Measurements from ENCODE around the gene ATP7A.

Gene ATP7A

DNA sequence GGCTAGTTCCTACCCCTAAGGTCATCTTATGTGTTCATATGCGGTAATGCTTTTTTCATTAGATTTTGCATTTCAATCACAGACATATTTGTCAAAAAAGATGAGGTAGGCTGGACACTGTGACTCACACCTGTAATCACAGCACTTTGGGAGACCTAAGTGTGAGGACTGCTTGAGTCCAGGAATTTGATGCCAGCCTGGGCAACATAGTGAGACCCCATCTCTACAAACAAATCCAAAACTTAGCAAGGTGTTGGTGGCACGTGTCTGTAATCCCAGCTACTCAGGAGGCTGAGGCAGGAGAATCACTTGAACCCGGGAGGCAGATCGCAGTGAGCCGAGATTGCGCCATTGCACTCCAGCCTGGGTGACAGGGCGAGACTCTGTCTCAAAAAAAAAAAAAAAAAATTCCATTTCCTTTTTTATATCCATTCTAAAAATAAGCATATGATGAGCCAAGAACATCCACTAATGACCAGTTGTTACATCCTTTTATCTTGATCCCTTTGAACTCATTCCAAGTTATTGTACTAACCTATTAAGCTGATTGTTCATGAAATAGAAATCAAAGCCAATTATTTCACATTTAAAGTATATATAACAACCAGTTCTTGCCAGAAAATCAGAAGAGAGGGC is 35.5 kb downstream of the ATP7A start:
- no peak for DNase-seq (ENCODE audit: low read depth)

DNA sequence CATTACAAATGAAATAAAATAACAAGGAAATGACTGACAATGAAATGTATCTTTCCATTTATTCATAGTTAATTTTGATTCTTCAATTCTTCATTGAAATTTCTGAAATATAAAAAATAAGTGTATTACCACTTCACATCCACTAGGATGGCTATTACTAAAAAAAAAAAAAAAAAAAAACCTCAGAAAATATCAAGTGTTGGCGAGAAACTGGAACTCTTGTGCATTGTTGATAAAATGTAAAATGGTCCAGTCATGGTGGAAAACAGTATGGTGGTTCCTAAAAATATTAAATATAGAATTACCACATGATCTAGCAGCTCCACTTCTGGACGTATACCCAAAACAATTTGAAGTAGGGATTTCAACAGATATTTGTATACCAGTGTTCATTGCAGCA is 36.1 kb downstream of the ATP7A start:
- no peak for DNase-seq (ENCODE audit: low read depth)

DNA sequence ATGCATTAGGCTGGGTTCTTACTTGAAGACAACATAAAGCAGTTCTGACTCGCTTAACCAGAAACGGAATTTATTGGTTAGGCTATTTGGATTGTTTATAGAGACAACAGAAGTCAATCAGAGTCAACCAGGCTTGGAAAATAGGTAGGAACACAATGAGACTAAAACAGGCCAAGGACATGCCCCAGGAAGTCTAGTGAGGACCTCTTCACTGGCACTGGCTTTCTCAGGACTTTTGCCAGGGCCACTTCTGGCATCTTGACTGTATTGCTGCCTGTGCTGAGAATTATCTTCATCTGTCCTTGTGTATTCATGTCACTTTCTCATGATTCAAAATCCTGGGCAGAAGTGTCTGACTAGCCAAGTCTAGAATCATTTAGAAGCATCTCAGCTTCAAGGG is 39.3 kb downstream of the ATP7A start:
- DNase-seq (ENCODE audit: low read depth), result no peak

DNA sequence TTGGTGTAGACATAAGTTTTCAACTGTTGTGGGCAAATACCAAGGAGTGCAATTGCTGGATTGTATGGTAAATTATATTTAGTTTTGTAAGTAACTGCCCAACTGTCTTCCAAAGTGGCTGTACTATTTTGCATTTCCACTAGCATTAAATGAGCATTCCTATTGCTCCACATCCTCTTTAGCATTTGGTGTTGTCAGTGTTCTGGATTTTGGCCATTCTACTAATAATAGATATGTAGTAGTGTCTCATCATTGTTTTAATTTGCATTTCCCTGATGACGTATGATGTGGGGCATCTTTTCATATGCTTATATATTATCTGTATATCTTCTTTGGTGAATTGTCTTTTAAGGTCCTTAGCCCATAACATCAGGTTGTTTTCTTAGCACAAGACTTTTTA is 41.7 kb downstream of the ATP7A start:
- DNase-seq (ENCODE audit: low read depth), result no peak

DNA sequence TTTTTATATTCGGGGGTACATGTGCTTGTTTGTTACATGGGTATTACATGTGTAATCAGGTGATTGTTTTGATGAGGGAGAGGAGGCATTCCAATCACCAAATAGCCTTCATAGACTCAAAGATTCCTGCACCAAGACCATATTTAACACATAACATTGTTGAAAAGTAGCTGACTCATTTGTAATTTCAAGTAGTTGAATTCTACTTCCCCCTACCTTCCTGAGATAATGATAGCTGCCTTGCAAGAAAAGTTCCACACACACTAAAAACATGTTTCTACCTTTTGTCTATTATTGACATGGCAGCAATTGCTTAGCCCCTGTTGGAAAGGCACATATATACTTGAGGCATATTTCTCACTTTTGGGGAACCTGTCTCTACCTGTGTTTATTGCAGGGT is 42.8 kb downstream of the ATP7A start:
- no peak for DNase-seq (ENCODE audit: low read depth)

DNA sequence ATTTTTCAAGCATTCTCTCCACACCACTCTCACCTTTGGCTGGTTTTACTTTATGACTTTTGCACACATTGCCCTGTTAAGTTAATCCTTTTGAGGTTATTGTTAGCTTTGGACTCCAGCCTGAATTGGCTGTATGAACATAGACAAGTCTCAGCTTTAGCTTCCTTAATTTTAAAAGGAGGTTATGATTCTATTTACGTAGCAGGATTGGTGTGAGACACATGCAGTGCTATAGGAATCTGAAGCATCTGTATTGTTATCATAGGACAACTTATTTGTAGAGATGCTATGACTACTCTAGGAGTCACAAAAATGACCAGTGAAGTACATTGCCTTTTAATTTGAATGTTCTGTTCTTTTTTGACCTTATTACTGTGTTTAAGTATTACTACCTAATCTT is 43.2 kb downstream of the ATP7A start:
- no peak for DNase-seq (ENCODE audit: low read depth)

DNA sequence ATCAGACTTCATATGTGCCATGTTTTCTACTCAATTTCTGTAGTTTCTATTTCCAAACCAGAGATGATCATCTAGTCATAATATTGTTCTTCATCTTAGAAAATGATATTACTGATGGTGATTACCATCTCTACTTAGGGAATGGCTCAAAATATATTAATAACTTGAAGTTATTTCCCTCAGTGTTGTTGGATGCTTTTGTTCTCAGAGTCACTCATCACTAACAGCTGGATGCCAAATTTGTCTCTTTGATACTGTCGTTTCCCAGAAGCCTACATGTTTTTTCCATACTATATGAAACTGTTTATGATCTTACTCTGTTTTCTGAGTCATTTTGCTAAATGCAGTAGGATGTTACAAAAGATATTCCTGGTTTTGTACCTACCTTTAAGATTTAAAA is 50.1 kb downstream of the ATP7A start:
- no peak for DNase-seq (ENCODE audit: low read depth)

DNA sequence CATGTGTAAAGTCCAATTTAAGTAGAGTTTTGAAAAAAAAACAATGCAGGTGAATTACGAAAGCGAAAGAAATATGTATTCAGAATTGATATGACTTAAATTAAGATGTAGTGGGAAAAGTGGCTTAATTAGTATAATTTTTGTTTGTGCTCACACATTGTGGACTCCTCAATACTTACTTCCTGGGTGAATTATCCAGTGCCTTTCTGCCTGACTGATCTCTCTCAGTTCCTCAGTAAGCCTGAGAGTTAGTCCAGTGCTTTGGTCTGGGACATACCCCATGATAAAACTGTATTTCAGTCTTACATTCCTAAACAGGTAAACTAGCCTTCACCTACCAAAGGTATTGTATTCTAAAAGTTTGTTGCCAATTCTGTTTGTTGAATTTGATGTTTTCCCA is 50.6 kb downstream of the ATP7A start:
- DNase-seq (ENCODE audit: low read depth), result no peak

DNA sequence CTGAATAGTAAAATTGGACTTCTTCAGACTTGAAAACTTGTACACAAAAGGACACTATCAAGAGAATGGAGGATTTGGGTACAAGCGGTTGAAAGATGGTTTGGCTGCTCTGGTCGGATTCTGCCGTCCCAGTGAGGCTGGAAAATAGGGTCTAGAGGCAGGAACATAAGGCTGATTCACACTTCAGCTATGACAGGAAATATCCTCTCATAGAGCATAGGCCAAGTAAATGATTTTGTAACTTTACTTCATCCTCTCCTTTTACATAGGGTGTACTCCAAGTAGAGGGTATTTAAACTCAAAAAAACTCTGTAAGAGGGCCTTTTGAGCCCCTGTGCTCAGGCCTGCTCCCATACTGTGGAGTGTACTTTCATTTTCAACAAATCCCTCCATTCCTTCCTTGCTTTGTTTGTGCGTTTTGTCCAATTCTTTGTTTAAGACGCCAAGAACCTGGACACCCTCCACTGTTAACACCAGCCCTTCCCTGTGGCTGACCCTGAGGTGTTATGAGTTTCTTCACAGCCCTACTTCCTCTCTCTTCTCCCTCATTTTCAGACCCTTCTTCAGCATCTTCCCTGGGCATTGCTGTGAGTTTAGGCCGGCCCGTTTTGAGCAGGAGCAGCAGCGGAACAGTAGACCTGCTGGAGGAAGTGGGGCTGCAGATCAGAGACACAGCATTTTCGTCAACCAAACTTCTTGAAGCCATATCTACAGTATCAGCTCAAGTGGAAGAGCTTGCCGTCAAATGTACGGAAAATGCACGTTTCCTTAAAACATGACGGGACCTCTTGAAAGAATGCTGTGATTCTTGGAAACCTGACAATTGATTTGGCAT is 51.8 kb downstream of the ATP7A start:
- DNase-seq (ENCODE audit: low read depth), result no peak

DNA sequence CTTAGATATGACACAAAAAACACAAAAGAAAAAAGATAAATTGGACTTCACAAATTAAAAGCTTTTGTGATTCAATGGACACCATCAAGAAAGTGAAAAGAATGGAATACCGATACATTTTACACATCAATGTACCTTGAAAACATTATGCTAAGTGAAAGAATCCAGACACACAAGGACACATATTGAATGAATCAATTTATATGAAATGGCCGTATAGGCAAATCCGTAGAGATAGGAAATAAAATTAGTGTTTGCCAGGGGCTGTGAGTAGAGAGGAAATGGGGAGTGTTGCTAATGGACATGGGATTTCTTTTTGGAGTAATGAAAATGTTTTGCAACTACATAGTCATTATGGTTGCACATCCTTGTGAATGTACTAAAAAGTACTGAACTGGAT is 55.9 kb downstream of the ATP7A start:
- no peak for DNase-seq (ENCODE audit: low read depth)

DNA sequence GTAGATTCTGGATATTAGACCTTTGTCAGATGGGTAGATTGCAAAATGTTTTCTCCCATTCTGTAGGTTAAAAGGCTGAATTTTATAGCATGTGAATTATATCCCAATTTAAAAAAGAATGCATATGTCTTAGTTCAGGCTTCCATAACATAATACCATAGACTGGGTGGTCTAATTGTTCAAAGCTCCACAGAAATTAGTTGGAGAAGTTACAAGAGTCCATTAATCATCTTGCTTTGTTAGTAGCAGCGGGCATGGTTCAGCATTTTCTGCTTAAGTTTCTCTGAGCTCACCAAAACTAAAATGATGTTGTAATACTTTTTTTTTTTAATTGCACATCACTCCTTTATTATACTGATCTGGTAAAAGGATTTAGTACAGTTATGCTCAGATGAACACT is 57.1 kb downstream of the ATP7A start:
- no peak for DNase-seq (ENCODE audit: low read depth)

DNA sequence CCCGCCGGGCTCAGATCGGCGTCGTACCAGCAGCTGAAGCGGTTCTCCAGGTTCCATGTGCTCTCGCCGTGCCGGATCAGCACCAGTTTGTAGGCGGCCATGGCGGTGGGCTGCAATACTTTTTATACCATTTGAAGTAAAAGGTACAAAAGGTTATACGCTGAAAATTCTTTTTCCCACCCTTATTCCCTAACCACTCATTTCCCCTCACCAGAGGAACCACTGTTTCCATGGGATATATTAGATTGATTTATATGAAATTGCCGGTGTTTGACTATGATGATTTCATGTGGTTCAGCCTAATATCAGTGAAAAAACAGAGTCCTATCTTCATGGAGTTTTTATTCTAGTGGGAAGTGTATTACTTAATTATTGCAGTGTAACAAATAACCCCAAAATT is 59.0 kb downstream of the ATP7A start, which contains the start of gene PGAM4:
Gene PGAM4 (minus strand): TSS at position 101 of the 400 bp plus-strand sequence. CDS start 0 bp downstream, at position 101.
- no peak for DNase-seq (ENCODE audit: low read depth)

DNA sequence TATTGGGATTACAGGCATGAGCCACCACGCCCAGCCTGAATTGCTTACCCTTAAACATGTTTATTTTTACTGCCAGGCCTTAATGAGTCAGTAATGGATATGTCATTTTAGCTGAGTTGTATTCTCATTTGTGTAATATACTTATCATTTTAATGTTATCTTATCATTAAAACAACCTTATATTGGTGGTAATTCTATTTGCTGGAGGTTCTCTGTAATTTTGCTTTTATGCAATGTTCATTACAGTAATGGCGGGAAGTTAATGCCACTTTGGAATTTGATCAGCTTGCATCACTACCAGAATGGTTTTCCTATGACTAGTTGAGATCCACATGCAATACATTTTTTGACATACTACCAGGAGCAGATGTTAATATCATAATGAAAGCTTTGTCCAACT is 65.3 kb downstream of the ATP7A start:
- no peak for DNase-seq (ENCODE audit: low read depth)

DNA sequence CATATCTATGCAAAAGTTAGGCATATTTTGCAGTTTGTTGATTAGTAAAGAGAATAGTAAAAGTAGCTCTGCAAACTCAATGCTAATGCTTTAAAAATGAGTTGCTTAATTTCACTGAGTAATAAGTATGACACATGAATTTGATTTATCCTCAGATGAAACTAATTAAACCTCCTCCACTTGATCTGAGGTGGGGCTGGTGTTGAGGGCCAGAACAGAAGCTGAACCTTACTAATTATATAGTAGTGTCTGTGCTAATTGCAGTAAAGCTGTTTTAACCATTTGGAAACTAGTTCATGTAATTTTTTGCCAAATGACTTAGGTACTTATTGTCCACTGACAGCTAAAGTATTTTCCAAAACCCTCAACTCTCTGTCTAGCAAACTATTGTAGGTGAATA is 66.6 kb downstream of the ATP7A start:
- DNase-seq (ENCODE audit: low read depth), result no peak

DNA sequence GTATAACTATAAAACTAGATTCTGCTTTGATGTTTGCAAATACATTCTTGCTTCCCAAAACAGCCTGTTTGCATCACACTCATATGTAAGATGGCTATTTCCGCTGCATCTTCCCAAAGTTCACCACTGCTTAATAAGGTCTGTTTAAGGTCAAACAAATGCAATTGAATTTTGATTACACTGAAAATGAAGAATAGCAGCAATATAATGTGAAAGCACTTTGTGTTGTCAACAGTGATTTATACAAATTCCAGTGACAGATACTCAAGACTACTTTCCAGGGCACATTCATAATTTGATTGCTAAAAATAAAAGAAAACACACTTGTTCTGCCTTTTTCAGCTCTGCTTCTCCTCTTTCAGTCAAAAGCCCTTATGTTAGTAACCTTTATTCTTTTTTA is 67.0 kb downstream of the ATP7A start:
- DNase-seq (ENCODE audit: low read depth), result no peak

DNA sequence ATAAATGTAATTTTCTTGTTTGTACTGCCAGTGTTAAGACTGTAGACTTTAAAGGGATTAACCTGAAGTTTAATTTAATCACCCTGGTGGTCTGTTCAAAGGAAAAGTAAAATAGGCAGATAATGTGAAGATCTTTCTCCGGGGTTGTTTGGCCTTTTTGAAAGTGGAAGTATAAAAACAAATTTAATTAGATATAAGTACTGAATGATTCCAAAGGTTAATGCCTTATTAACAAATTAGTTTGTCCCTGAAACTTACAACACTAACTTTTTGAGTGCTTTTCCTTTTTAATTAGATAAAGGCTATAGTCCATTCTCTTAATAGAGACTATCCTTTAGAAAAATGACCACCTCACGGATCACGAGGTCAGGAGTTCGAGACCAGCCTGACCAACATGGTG is 69.4 kb downstream of the ATP7A start:
- DNase-seq (ENCODE audit: low read depth), result no peak

DNA sequence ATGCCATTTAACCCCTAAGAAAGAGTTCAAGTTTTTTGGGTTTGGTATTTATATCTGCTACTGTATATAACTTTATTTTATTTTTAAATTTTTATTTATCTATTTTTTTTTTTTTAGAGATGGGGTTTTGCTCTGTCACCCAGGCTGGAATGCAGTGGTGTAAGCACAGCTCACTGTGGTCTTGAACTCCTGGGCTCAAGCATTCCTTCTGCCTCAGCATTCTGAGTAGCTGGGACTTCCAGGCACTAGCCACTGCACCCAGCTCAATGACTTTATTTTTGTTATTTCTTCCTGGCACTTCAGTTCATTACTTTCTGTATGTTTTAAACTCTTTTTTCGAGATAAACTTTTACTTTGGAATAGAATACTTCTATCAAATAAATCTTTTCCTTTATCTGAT is 101.4 kb downstream of the ATP7A start:
- DNase-seq (ENCODE audit: low read depth), result no peak

DNA sequence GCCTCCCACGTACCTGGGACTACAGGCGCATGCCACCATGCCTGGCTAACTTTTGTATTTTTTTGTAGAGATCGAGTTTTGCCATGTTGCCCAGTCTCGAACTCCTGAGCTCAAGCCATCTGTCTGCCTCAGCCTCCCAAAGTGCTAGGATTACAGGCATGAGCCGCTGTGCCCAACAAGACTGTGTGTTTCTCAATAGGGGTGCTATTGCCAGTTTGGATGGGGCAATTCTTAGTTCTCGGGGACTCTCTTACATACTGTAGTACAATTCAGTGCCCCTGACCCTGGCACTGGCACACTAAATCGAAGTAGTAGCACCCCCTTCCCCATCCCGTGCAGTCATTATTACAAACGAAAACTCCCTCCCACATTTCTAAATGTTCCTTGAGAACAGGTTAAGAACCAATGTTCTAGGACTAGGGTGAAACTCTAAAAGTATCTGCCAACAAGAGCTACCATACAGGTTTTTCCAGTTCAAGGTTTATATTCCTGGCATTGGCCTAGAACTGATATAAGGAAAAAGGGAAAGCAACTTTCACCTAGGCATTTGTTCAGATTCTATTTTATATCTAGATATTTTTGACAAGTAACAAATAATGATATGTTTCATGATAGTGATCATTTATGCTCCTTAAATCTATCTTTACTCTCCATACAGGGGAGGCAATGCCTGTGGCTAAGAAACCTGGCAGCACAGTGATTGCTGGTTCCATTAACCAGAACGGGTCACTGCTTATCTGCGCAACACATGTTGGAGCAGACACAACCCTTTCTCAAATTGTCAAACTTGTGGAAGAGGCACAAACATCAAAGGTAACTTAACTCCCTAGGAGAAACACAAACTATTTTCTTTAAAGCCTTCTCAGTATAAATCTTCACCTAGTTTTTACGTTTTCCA is 109.3 kb downstream of the ATP7A start:
- DNase-seq (ENCODE audit: low read depth), result no peak

DNA sequence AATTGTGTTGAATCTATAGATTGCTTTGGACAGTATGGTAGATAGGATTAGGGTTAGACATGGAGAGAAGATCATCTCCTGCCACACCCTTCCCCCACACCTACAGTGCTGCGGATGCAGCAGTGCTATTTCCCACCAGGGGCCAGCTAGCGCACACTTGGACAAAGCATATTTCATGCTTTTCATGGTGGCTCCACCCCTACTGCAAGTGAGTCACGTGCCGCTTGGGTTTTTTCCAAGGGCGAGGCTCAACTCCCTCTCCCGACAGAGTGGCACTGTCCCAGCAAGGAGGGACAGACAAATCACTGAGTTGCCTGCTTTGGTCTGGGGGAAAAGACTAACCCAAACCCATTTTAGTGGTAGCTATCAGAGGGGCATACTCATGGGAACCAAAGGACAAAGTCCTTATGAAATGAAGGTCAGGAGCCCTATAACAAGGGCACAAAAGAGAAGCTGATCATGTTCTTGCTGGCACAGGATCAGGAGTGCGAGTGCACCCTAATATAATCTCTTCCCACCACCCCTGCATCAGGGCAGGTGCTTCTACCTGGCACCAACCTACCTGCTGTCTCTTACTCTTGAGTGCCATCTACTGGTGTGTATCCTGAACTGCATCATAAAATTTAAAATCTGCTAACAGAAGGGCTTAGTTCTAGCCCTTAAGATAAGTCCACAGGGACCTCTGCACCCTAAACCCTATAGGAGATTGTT is 114.0 kb downstream of the ATP7A start:
- no peak for DNase-seq (ENCODE audit: low read depth)

DNA sequence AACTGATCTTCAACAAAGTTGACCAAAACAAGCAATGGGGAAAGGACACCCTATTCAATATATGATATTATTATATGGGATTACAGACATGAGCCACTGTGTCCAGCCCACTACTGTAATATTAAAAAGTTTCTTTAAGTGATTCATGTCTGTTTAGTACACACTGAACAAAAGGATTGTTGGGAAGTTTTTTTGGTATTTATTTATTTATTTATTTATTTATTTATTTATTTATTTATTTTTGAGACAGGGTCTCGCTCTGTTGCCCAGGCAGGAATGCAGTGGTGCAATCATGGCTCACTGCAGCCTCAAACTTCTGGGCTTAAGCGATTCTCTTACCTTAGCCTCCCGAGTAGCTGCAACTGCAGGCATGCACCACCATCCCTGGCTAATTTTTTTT is 117.3 kb downstream of the ATP7A start:
- no peak for DNase-seq (ENCODE audit: low read depth)

DNA sequence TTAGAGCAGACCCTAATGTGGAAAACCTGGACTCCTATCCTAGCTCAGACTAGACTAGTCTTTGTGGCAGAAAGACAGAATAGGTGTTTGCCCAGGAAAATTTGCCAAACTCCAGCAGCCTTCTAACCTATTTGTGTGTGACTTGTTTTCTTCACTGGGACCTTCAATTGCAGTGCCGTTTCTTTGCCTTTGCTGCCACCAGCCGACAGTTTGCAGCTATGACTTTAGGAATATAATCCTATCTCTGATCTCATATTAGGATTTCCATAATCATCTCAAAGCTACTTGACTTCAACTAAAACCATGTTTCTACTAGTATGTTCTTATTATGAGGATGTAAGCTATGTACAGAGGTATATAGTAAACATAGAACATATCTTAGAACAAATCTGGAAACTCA is 119.2 kb downstream of the ATP7A start:
- no peak for DNase-seq (ENCODE audit: low read depth)

DNA sequence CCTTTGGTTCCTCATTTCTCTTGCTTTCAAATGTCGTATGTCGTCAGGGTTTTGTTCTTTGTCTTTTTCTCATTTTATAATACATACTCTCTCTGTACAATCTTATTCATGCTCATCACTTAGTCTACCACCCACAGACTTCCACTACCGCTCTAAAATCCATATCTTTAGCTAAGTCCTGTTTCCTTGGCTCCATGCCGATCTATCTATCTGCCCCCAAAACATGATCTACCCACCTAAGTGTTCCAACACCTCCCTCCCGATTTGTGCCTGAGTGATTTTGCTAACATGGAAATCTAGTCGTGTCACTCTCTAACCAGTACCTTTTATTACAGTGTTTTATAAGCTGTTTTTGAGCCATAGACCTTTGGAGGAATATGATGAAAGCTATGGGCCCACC is 124.6 kb downstream of the ATP7A start:
- no peak for DNase-seq (ENCODE audit: low read depth)

Data from CMK (cell line).